GM21447 (cell line): ENCODE results near the gene MYOG.

Experiments used
- ATAC-seq: cut with Tn5 transposase; IDR thresholded peaks from one replicate; pipeline ENCODE4 v1.9.1; 2021; ENCODE audit not compliant: unreplicated experiment

MYOG gene

DNA sequence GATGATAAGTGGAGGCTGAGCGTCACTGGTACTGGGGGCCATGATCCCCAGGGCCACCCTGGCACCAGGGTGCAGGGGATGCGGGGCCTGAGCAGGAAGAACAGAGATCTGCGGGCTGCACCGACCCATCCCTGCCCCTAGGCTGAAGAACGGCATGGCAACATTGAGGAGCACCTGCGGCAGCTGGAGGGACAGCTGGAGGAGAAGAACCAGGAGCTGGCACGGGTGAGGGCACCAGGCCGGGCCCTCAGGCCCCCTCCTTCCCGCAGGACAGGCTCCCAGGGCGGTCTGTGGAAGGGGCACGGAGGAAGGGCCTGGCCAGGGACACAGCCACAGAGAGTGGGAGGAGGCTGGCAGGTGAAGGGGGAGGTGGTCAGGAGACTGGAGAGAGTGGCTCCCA lies 37.7 kb downstream of the MYOG start:
- no peak for ATAC-seq

DNA sequence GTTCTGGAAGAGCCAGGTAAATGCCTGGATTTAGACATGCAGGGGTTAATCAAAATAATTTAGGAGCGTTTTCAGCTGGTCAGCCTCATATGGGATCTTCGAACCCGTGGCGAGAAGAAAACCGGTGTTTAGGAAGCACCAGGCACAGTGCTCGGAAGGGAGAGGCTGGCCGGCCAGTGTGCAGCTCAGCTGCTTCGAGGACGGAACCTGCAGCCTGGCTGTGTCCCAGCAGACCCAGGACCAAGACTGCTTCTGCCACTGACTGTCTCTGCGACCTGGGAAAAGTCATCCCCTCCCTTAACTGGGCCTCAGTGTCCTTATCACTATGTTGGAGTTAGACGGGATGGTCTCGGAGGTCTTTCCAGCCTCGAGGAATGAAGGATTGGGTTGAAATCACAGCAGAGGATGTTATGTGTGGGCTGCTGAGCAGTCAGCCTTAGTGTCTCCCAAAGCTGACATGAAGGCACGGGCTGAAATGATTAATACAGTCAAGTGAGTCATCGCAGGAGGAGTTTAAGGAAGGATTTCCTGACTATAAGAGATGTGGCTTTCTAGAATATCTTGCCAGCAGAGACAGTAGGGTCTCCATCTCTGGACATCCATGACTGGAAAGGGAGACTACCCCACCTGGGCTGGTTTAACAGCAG lies 38.7 kb downstream of the MYOG start:
- ATAC-seq = no peak

DNA sequence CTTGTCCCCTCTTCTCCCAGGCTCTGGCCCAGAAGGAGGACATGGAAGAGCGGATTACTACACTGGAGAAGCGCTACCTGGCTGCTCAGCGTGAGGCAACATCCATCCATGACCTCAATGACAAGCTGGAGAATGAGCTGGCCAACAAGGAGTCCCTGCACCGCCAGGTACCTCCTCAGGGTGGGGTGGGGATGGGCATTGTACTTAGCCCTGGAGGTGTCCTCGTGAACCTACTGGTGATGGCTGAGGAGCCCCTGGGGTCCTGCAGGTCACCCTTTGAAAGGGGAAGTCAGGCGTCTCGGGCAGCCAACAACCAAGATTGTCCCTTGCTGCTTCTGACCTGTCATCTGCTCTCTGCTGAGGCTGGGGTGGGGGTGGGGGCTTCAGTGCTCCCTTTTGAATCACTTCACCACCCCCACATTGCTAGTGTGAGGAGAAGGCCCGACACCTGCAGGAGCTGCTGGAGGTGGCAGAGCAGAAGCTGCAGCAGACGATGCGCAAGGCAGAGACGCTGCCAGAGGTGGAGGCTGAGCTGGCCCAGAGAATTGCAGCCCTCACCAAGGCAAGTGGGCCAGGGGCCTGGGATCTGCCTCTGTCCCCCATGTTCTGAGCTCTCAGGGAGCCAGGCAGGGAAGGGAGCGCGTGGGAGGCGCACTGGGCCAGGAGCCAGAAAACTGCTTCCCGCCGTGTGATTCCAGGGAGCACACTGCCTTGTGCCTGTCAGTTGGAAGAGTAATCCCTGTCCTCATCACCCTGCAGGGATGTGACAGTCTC lies 39.8 kb downstream of the MYOG start:
- no peak for ATAC-seq

- ATAC-seq = no peak
Measured at GRCh38 chr1:203045336-203045735, 40.5 kb downstream of the MYOG start.

GRCh38 chr1:203044546-203045250 lies 41.1 kb downstream of the MYOG start:
- ATAC-seq = no peak

DNA sequence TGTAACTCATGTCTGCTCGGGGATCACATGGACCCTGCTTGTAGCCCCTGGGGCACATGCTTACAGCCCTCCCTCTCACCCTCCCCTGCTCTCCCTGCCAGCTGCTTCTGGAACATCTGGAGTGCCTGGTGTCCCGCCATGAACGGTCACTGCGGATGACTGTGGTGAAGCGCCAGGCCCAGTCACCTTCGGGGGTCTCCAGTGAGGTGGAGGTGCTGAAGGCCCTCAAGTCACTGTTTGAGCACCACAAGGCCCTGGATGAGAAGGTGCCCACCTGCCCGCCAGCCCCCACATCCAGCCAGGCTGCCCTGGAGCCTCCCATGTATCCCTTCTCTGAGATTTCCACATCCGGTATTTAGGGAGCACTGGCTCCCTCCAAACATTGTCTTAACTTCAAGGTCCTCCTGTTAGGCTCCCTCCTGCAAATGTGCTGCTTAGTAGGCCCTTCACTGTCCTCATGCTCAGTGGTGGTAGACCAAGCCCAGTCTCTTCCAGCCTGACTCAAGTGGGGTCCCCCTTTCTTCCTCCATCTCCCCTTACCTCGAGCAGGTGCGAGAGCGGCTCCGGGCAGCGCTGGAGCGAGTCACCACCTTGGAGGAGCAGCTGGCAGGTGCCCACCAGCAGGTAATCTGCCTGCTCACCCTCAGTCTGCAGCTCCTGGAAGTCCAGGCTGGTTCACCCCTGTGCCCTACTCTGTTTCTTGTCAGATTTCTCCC lies 41.8 kb downstream of the MYOG start:
- no peak for ATAC-seq

DNA sequence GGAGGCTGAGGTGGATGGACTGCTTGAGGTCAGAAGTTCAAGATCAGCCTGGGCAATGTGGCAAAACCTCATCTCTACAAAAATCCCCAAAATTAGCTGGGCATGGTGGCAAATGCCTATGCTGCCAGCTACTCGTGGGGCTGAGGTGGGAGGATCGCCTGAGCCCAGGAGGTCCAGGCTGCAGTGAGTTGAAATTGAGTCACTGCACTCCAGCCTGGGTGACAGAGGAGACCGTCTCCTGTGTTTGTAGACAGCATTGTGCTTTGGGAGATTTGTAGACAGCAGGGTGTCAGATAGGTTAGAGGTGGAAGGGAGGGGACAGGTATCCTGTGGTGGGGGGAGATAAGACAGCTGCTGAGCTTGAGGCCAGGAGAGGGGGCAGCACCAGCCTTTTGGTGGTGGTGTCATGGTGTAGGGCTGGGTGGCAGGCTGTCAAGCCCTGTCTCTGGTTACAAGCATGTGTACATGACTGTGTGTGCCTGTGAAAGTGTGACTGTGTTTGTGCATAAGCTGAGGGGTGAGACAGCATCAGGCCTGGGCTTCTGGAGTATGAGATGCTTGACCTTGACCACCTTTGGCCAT lies 44.4 kb downstream of the MYOG start:
- ATAC-seq = no peak

DNA sequence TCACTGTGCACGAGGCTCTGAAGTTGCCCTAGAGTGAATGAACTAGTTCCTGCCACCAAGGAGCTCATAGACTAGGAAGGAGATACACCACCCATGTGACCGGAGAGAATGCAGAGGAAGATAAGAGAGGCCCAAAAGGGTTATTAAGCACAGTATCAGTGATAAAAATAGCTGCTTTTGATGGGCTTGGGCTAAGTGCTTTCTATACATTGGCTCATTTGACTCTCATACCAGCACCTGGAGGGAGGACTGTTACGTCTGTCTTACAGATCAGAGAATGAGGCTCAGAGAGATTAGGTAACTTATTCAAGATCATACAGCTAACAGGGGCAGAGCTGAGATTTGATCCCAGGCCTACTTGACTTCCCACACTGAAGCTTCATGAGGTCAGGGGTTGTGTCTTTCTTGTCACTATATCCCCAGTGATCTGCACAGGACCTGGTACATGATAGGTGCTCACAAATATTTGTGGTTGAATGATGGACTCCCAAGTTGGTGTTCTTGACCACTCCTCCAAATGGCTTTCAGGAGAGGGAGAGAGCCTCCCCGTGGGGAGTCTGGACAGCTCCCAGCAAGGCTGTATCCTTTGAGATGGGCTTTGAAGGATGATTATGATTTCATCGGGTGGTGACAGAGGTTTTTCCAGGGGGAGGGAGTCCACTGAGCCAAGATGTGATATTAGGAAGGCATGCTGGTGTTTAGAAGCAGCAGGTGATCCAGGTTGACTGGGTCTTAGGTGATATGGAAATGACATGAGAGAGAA lies 45.1 kb downstream of the MYOG start:
- no peak for ATAC-seq

DNA sequence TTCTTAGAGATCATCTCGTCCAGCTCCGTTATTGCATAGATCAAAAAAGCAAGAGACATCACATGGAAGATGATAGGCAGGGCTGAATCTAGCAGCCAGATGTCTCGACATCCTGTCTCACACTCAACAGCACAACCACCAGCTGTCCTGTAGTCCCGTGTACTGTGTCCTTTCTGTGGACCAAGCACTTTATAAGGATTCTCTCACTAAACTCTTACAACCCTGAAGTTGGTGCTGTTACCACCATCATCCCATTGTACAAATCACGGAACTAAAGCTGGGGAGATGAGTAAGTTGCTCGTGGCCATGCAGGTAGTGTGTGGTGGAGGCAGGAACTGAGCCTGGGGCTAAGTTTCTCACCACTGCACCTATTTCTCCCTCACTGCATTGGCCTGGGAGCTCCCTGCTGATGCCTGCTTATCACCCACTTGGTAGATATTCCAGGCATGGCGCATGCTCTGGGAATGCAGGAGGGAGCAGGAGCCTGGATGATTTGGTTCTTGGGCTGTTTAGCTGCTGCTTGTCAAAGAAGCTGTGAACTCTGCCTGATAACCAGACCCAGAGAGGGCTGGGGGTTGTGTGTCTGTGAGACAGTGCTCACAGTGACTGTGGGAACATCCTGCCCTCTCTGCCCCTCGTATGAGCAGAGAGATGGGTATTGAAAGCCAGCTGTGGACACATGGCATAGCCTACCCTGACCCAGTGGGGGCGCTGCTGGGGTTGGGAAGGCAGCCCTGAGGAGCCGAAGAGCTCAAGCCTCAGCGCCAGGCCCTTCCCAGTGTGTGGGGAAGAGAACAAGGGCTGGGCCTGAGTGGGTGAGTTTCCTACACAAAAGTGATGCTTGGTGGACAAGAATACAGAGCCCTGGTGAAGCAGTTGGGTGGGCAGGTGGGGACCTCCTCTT lies 46.0 kb downstream of the MYOG start:
- no peak for ATAC-seq

- no peak for ATAC-seq
Measured at GRCh38 chr1:203038891-203039608, 46.8 kb downstream of the MYOG start.

DNA sequence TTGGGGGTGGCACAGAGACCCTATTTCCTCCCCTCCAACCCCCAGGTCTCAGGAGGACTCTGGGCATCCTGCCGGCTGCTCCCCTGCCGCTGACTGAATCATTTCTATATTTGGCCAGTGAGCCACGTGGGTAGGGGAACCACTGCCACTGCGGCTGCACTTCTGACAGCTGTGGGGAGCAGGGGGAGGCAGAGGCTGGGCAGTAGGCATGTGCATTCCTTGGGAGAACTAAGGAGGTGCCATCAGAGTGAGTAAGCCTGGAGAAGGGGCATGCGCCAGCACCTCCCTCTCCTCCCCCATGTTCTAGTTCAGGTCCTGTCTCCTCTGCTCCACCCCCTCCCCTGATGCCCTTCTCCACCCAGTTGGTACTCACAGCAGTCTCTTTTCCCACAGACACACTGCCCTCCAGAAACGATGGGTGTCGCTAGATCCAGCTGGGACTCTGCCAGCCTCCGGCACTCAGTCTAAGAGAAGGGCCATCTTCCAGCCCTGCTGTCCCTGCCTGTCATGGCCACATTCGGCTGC lies 47.5 kb downstream of the MYOG start:
- peak; percentile 81 for ATAC-seq

DNA sequence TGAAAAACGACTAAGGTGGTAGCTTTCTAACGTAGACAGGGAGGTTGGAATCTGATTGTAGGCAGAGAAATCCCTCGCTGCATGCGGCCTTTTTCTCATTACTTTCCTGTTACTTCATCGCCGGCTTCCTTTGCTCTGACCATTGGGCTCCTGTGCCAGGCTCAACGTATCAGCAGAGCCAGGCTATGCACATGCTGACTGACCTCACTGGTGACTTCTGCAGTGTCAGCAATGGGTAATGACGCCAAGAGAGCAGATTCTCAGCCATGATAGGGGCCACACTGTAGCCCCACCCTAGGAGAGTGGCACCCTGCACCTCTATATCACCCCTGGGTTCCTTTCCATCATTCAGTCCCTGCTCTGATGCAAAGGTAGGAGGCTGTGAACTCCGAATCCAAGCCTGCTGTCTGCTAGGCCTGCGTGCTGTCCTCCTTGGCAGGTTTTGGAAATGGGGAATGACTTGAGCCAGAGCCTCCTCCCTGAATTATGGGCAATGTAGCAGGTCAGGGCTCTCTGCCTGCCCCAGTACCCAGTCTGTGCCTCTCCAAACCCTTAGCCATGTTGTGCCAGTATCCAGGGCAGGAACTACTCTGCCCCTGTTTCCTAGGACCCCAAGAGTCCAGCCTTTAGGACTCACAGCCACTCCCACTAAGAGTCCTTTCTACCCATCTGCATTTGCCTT lies 48.2 kb downstream of the MYOG start:
- ATAC-seq = no peak

- ATAC-seq = no peak
Measured at GRCh38 chr1:203036537-203036936, 49.3 kb downstream of the MYOG start.

GRCh38 chr1:203036135-203036534 lies 49.7 kb downstream of the MYOG start:
- ATAC-seq = no peak

GRCh38 chr1:203035111-203036000 lies 50.5 kb downstream of the MYOG start:
- ATAC-seq = no peak

DNA sequence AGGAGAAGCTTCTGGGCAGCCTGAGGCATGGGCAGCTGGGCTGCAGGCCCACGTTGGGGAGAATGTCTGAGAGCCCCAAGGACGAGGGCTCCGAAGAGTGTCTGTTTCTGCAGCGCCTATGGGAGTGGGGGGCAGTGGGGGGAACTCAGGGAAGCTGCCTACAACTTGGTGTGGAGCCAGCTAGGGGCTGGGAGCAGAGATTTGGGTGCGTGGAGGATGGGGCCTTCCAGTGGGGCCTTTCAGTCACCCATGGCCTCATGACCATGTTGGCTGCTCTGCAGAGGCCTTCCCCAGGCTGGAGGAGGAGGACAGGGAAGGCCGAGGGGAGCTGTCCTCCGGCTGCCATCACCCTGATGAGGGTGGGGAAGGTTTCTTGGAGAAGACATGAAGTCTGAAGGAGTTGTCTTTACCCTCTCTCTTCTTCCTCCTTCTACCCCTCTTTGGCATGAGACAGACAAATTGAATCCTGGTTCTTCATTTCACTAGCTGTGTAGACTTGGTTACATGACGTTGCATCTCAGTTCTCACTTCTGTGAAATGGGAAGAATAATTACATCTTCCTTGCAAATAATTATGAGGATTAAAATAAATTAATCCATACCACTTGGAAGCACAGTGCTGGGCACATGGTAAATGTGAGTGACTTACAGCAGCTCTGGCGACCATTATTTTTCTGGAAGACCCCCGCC lies 51.2 kb downstream of the MYOG start:
- no peak for ATAC-seq
